NOMO-1 treated with DMSO at 0.1 percent for 48 hours (cell line): Measurements from ENCODE around the gene ZC3H12D.
"Not testable (repeated sequence)": the region's sequence is repeated elsewhere in the genome, so short reads cannot be mapped to it uniquely, and the experiment has no call there.

Source experiments
- DNase-seq: peaks from one replicate; lab custom pipeline; 2025; ENCODE audit not compliant: unreplicated experiment; lab: John Stamatoyannopoulos, UW

The ZC3H12D gene

GRCh38 chr6:149444360-149445094, 40.3 kb downstream of the ZC3H12D start:
- not testable (repeated sequence) for DNase-seq

GRCh38 chr6:149443411-149444181, 41.2 kb downstream of the ZC3H12D start:
- DNase-seq: no peak

GRCh38 chr6:149441740-149442139, 43.1 kb downstream of the ZC3H12D start:
- no peak for DNase-seq

GRCh38 chr6:149440735-149441671, 43.8 kb downstream of the ZC3H12D start:
- no peak for DNase-seq

- no peak for DNase-seq
Measured at GRCh38 chr6:149439626-149440025, 45.2 kb downstream of the ZC3H12D start.

GRCh38 chr6:149438855-149439254, 46.0 kb downstream of the ZC3H12D start:
- peak; percentile 5 for DNase-seq

- no peak for DNase-seq
Measured at GRCh38 chr6:149437212-149437611, 47.6 kb downstream of the ZC3H12D start.

GRCh38 chr6:149436647-149437046, 48.2 kb downstream of the ZC3H12D start:
- DNase-seq: no peak

- no peak for DNase-seq
Measured at GRCh38 chr6:149435919-149436586, 48.8 kb downstream of the ZC3H12D start.

GRCh38 chr6:149433881-149434280, 50.9 kb downstream of the ZC3H12D start:
- DNase-seq: no peak

- no peak for DNase-seq
Measured at GRCh38 chr6:149433405-149433804, 51.4 kb downstream of the ZC3H12D start.

- DNase-seq: peak; percentile 78
Measured at GRCh38 chr6:149431905-149432775, 52.7 kb downstream of the ZC3H12D start.

GRCh38 chr6:149429427-149430360, 55.1 kb downstream of the ZC3H12D start:
- no peak for DNase-seq

- no peak for DNase-seq
Measured at GRCh38 chr6:149428606-149429005, 56.2 kb downstream of the ZC3H12D start.

GRCh38 chr6:149425754-149426153, 59.1 kb downstream of the ZC3H12D start:
- no peak for DNase-seq

GRCh38 chr6:149425224-149425623, 59.6 kb downstream of the ZC3H12D start:
- no peak for DNase-seq

- DNase-seq: no peak
Measured at GRCh38 chr6:149423964-149424440, 60.8 kb downstream of the ZC3H12D start.

GRCh38 chr6:149422581-149422980, 62.2 kb downstream of the ZC3H12D start:
- DNase-seq: no peak

GRCh38 chr6:149421132-149421531, 63.7 kb downstream of the ZC3H12D start:
- no peak for DNase-seq
